ENCODE results near the gene KCNAB1. TPM values are rescaled to one million over a fixed set of nuclear protein-coding genes. Genes with fewer than 3 reads are reported as not detected.

Gene KCNAB1
- total and polyA plus RNA-seq, 10 of the 15 experiments (the other 5 are each of a cell fraction or from before 2014, with no cell fraction given) = 0.11 to 0.69 (median 0.43) TPM; not detected in 6

DNA sequence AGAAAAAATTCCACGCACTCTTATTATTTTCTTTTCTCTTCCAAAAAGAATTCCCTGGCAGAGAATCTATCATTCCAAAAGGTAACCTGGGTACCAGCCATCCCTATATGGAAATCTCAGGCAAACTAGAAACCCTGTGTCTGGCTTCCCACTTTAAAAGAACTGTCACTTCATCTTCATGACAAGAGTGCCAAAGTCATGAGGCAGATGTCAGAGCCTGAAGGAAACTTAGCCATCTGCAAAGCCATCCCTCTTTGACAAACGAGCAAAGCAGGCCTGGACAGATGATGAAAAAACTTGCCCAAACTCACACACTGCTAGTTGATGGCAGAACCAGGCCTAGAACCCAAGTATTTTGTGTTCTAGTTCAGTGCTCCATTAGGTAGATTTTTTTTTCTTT is 418.7 kb downstream of the KCNAB1 start (continued):
- TF ChIP-seq, protein P1, sequence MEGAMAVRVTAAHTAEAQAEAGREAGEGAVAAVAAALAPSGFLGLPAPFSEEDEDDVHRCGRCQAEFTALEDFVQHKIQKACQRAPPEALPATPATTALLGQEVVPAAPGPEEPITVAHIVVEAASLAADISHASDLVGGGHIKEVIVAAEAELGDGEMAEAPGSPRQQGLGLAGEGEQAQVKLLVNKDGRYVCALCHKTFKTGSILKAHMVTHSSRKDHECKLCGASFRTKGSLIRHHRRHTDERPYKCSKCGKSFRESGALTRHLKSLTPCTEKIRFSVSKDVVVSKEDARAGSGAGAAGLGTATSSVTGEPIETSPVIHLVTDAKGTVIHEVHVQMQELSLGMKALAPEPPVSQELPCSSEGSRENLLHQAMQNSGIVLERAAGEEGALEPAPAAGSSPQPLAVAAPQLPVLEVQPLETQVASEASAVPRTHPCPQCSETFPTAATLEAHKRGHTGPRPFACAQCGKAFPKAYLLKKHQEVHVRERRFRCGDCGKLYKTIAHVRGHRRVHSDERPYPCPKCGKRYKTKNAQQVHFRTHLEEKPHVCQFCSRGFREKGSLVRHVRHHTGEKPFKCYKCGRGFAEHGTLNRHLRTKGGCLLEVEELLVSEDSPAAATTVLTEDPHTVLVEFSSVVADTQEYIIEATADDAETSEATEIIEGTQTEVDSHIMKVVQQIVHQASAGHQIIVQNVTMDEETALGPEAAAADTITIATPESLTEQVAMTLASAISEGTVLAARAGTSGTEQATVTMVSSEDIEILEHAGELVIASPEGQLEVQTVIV (IDR thresholded peaks at IDR 0.05; ENCODE audit: borderline replicate concordance, partially characterized antibody) = no peak
- TF ChIP-seq, protein P2, sequence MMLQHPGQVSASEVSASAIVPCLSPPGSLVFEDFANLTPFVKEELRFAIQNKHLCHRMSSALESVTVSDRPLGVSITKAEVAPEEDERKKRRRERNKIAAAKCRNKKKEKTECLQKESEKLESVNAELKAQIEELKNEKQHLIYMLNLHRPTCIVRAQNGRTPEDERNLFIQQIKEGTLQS (IDR thresholded peaks at IDR 0.05; ENCODE audit: borderline replicate concordance, extremely low read depth, low read depth, low read length) = no peak
- TF ChIP-seq BCL11A (IDR thresholded peaks at IDR 0.05; ENCODE audit: low read depth, low read length) (no peak), CBX5 (IDR thresholded peaks at IDR 0.05; ENCODE audit: low read depth) (no peak), ZNF217 (IDR thresholded peaks at IDR 0.05) (no peak)

DNA sequence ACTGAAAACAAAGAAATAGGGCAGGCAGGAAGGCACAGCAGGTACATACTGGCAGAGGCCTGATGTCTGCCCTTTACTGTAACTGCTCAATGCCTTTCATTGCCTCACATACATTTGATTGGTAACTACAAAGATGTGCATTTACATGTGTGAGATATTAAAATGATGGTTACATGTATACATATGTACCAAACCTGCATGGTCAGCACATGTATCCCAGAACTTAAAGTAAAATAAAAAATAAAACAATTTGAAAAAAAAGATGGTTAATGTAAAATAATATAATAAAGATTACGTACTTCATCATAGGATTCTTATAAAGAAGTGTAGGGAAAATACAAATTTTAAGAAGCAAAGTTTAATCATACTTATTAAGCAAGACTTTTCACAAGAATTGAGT is 419.4 kb downstream of the KCNAB1 start:
- Histone ChIP-seq H4K20me1 (ENCODE audit: control insufficient read depth, insufficient read depth) (no peaks in the 10 kb centered on the region), H3K4me1 (ENCODE audit: control insufficient read depth, insufficient read depth, low read length) (no peaks in the 10 kb centered on the region), H3K9ac (ENCODE audit: control insufficient read depth, insufficient read depth, low read length) (no peak overlapping the region), H3K9me3 (replicated peaks; ENCODE audit: control insufficient read depth, insufficient read depth, low read length) (no peaks in the 10 kb centered on the region), H3K4me3 (no peak overlapping the region), H3K4me2 (ENCODE audit: control insufficient read depth, insufficient read depth) (no peak overlapping the region), H3K36me3 (ENCODE audit: control insufficient read depth in 2 of 2, insufficient read depth in 2 of 2, low read length in 1 of 2) (peaks cover 0 to 31% of the 10 kb centered on the region in 2 experiments), H3K79me2 (ENCODE audit: control insufficient read depth, insufficient read depth, low read length) (no peaks in the 10 kb centered on the region; the same call in 1 of the 2 replicates), H3K27ac (ENCODE audit: control insufficient read depth, insufficient read depth) (no peak overlapping the region), H2AFZ (ENCODE audit: control insufficient read depth, low read depth, low read length) (no peak overlapping the region), H3K27me3 (replicated peaks in 1 of 2; ENCODE audit: control insufficient read depth in 2 of 2, insufficient read depth in 2 of 2, low read length in 1 of 2) (no peaks in the 10 kb centered on the region)
- FAIRE-seq (no peak), DNase-seq (ENCODE audit: low read depth, low spot score) (no peak), ATAC-seq (no peak)
- WGBS (ENCODE audit: insufficient coverage, insufficient replicate concordance, low lambda C conversion rate, missing lambda C conversion rate) = 100% methylated on average over 1 of the region's 1 CpG
- POLR2A ChIA-PET = no interaction called here
- intact Hi-C loops (cut with micrococcal nuclease; ENCODE audit: unreplicated experiment) = loop anchor here (2.0 kb wide), 1 partner anchor 389 kb away; no protein-coding TSS in a partner anchor
- in situ Hi-C loops (cut with MboI) = no loop called here
- CTCF ChIA-PET = interaction anchor here (0.7 to 1.5 kb wide), 5 partner anchors 11 to 597 kb away, joined by 3 to 5 read pairs (median 3); no protein-coding TSS in a partner anchor
- SMC1A ChIA-PET (ENCODE audit: uncharacterized antibody, unreplicated experiment) = interaction anchor here (1.4 kb wide), 1 partner anchor 9 kb away, joined by 4 read pairs; no protein-coding TSS in a partner anchor
- no TSS peak for BruUV-seq (replicated peaks)
- RAD21 ChIA-PET (ENCODE audit: unreplicated experiment) = interaction anchor here (1.3 kb wide), 1 partner anchor 139 kb away, joined by 3 read pairs; no protein-coding TSS in a partner anchor
- TF ChIP-seq BCL11A (IDR thresholded peaks at IDR 0.05; ENCODE audit: low read depth, low read length) (no peak), PML (IDR thresholded peaks at IDR 0.05; ENCODE audit: low read length) (no peak), PAX5 (IDR thresholded peaks at IDR 0.05; ENCODE audit: borderline replicate concordance, low read depth, low read length) (no peak), ZNF274 (IDR thresholded peaks at IDR 0.05; ENCODE audit: insufficient read depth, insufficient read length) (no peak), IKZF1 (conservative IDR thresholded peaks at IDR 0.05) (no peak), HDGF (IDR thresholded peaks at IDR 0.05) (no peak), EP300 (IDR thresholded peaks at IDR 0.05; ENCODE audit: borderline replicate concordance in 1 of 2, control insufficient read depth in 1 of 2, low read depth in 2 of 2, low read length in 2 of 2) (no peak), RBBP5 (conservative IDR thresholded peaks at IDR 0.05) (no peak), SMAD1 (IDR thresholded peaks at IDR 0.05; ENCODE audit: low read depth, partially characterized antibody) (no peak)
- TF ChIP-seq, protein P3, sequence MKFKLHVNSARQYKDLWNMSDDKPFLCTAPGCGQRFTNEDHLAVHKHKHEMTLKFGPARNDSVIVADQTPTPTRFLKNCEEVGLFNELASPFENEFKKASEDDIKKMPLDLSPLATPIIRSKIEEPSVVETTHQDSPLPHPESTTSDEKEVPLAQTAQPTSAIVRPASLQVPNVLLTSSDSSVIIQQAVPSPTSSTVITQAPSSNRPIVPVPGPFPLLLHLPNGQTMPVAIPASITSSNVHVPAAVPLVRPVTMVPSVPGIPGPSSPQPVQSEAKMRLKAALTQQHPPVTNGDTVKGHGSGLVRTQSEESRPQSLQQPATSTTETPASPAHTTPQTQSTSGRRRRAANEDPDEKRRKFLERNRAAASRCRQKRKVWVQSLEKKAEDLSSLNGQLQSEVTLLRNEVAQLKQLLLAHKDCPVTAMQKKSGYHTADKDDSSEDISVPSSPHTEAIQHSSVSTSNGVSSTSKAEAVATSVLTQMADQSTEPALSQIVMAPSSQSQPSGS (IDR thresholded peaks at IDR 0.05; ENCODE audit: low read length) = no peak
- TF ChIP-seq, protein P4, sequence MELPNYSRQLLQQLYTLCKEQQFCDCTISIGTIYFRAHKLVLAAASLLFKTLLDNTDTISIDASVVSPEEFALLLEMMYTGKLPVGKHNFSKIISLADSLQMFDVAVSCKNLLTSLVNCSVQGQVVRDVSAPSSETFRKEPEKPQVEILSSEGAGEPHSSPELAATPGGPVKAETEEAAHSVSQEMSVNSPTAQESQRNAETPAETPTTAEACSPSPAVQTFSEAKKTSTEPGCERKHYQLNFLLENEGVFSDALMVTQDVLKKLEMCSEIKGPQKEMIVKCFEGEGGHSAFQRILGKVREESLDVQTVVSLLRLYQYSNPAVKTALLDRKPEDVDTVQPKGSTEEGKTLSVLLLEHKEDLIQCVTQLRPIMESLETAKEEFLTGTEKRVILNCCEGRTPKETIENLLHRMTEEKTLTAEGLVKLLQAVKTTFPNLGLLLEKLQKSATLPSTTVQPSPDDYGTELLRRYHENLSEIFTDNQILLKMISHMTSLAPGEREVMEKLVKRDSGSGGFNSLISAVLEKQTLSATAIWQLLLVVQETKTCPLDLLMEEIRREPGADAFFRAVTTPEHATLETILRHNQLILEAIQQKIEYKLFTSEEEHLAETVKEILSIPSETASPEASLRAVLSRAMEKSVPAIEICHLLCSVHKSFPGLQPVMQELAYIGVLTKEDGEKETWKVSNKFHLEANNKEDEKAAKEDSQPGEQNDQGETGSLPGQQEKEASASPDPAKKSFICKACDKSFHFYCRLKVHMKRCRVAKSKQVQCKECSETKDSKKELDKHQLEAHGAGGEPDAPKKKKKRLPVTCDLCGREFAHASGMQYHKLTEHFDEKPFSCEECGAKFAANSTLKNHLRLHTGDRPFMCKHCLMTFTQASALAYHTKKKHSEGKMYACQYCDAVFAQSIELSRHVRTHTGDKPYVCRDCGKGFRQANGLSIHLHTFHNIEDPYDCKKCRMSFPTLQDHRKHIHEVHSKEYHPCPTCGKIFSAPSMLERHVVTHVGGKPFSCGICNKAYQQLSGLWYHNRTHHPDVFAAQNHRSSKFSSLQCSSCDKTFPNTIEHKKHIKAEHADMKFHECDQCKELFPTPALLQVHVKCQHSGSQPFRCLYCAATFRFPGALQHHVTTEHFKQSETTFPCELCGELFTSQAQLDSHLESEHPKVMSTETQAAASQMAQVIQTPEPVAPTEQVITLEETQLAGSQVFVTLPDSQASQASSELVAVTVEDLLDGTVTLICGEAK (IDR thresholded peaks at IDR 0.05; ENCODE audit: borderline replicate concordance) = no peak
